Measurements from ENCODE around the gene NFIC. TPM values are rescaled to one million over a fixed set of nuclear protein-coding genes. Genes with fewer than 3 reads are reported as not detected.
A peak's percentile ranks its signal among the peaks of the same experiment; 100 is the strongest.

Gene NFIC
- total RNA-seq, 1 donor from 2014 or later, result 38.3 TPM

DNA sequence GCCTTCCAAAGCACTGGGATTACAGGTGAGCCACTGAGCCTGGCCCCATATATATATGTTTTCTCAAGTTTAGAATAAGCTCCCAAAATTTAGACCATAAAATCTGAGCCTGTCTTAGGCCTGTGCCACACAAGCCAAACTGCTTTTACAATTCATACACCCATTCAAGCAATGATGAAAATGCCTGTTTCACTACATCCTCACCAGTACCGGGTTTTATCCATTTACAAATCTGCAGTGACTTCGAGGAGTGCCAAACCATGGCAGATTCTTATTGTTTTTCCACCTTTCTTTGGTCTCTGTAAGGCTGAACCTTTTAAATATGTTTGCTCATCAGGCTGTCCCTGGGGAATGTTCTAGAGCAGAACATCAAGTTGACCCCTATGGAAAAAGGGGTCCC is 9.6 kb upstream of the NFIC start:
- Histone ChIP-seq H3K36me3 (ENCODE audit: insufficient read depth, low read length) (no peaks in the 10 kb centered on the region), H3K4me1 (ENCODE audit: insufficient read depth, low read length) (peaks cover 10% of the 10 kb centered on the region), H3K9me3 (ENCODE audit: insufficient read depth, low read depth, low read length) (no peaks in the 10 kb centered on the region), H3K27ac (ENCODE audit: low read depth, low read length) (no peak overlapping the region), H4K20me1 (ENCODE audit: insufficient read depth, low read length) (peaks cover 4% of the 10 kb centered on the region), H3K9ac (ENCODE audit: low read length) (no peak overlapping the region), H3K4me3 (ENCODE audit: insufficient read depth, low read depth, low read length) (no peak overlapping the region), H3K4me2 (ENCODE audit: low read length) (no peak overlapping the region), H2AFZ (ENCODE audit: low read depth, low read length) (no peak overlapping the region), H3K27me3 (ENCODE audit: insufficient read depth, low read length) (no peaks in the 10 kb centered on the region), H3K79me2 (ENCODE audit: insufficient read depth, low read length) (peaks cover 14% of the 10 kb centered on the region)
- TF ChIP-seq EZH2 (IDR thresholded peaks at IDR 0.05; ENCODE audit: insufficient read depth, low read length), result no peak
- no peak for TF ChIP-seq CTCF (IDR thresholded peaks at IDR 0.05; ENCODE audit: insufficient read depth, low read depth, low read length)
- Mint-ChIP-seq H3K36me3 (ENCODE audit: low read depth, unreplicated experiment) (no peaks in the 10 kb centered on the region), H3K27ac (ENCODE audit: unreplicated experiment) (no peak overlapping the region), H3K9me3 (ENCODE audit: unreplicated experiment) (peaks cover 5% of the 10 kb centered on the region), H3K4me1 (ENCODE audit: low read depth, unreplicated experiment) (peaks cover 4% of the 10 kb centered on the region), H3K27me3 (ENCODE audit: low read depth, unreplicated experiment) (peaks cover 44% of the 10 kb centered on the region), H3K4me3 (ENCODE audit: unreplicated experiment) (peak overlapping the region; percentile 66)
- no peak for DNase-seq (ENCODE audit: low read depth)
- FAIRE-seq, result no peak

DNA sequence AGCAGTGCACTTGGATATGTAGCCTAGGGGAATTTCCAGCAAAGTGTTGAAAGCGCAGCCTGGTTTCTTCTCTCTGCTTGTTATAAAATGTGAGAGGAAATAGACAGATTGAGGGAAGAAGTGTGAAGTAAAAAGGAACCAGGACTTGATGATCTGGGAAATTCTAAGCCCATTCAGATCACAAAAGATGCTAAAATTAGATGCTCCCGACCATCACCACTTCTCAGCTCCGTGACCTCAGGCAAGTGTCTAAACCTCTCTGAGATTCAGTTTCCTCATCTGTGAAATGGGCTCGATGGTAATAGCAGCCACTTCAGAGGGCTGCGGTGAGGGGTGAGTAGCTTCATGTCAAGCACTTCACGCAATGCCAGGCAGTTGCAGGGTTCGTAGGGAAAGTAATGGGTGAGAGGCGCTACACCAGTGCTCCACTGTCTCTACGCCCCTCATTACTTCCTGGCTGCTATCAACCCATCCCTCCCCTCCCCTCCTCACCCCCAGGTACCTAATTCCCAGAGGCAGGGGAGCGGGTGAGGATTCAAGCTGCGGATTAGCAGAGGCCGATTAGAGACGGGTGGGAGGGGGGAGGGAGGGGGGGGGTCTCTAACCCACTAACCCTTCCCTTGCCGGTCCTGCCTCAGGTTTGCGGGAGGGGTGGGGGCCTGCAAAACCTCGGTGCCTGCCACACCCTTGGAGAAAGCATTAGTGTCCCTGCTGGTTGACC is 9.0 kb upstream of the NFIC start:
- TF ChIP-seq EZH2 (IDR thresholded peaks at IDR 0.05; ENCODE audit: insufficient read depth, low read length) (no peak), CTCF (IDR thresholded peaks at IDR 0.05; ENCODE audit: insufficient read depth, low read depth, low read length) (no peak)
- H3K9ac ChIP-seq (ENCODE audit: low read length), result no peak overlapping the region
- H2AFZ ChIP-seq (ENCODE audit: low read depth, low read length), result no peak overlapping the region
- no peaks in the 10 kb centered on the region for H3K36me3 ChIP-seq (ENCODE audit: insufficient read depth, low read length)
- peaks cover 11% of the 10 kb centered on the region for H3K4me1 ChIP-seq (ENCODE audit: insufficient read depth, low read length)
- no peak overlapping the region for H3K4me2 ChIP-seq (ENCODE audit: low read length)
- no peaks in the 10 kb centered on the region for H3K9me3 ChIP-seq (ENCODE audit: insufficient read depth, low read depth, low read length)
- H3K79me2 ChIP-seq (ENCODE audit: insufficient read depth, low read length), result peaks cover 20% of the 10 kb centered on the region
- peaks cover 46% of the 10 kb centered on the region for H3K27me3 Mint-ChIP-seq (ENCODE audit: low read depth, unreplicated experiment)
- FAIRE-seq (no peak), DNase-seq (ENCODE audit: low read depth) (no peak)
- H3K9me3 Mint-ChIP-seq (ENCODE audit: unreplicated experiment), result peaks cover 5% of the 10 kb centered on the region
- H3K4me3 Mint-ChIP-seq (ENCODE audit: unreplicated experiment), result peak overlapping the region; percentile 81
- H3K36me3 Mint-ChIP-seq (ENCODE audit: low read depth, unreplicated experiment), result no peaks in the 10 kb centered on the region
- peak overlapping the region; percentile 41 for H3K27ac Mint-ChIP-seq (ENCODE audit: unreplicated experiment)
- H4K20me1 ChIP-seq (ENCODE audit: insufficient read depth, low read length), result peaks cover 11% of the 10 kb centered on the region
- H3K4me3 ChIP-seq (ENCODE audit: insufficient read depth, low read depth, low read length), result no peak overlapping the region
- no peak overlapping the region for H3K27ac ChIP-seq (ENCODE audit: low read depth, low read length)
- no peaks in the 10 kb centered on the region for H3K27me3 ChIP-seq (ENCODE audit: insufficient read depth, low read length)
- peaks cover 10% of the 10 kb centered on the region for H3K4me1 Mint-ChIP-seq (ENCODE audit: low read depth, unreplicated experiment)

Measured in astrocyte (in vitro differentiated cells and primary cell).